GM18526 (cell line): ENCODE data around the gene RNF11.

Experiments
- POLR2A ChIP-seq: IDR thresholded peaks from 3 replicates; pipeline ENCODE4 v1.6.1; 2011; ENCODE audit not compliant: insufficient read length; ENCODE audit errors: extremely low read depth

Gene RNF11

GRCh38 chr1:51219022-51219421 lies 17.1 kb upstream of the RNF11 start:
- TF ChIP-seq POLR2A, result no peak

GRCh38 chr1:51222136-51222787 lies 13.8 kb upstream of the RNF11 start:
- no peak for TF ChIP-seq POLR2A

DNA sequence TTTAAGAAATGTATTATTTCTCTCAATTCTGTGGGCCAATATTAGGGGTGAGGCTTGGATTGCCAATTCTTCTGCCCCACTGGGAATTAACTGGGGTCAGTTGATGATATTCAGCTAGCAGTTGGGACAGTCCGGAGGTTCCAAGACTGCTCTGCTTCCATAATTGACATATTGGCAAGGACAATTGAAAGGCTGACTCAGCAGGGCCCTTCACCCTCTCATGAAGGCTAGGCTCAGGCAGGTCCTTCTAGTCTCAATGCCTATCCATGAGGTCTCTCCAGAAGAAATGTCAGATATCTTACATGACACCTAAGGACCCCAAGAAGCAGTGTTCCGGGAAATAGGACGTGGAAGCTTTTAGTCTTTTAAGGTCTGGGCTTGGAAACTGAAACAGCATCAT lies 13.3 kb upstream of the RNF11 start:
- no peak for TF ChIP-seq POLR2A

DNA sequence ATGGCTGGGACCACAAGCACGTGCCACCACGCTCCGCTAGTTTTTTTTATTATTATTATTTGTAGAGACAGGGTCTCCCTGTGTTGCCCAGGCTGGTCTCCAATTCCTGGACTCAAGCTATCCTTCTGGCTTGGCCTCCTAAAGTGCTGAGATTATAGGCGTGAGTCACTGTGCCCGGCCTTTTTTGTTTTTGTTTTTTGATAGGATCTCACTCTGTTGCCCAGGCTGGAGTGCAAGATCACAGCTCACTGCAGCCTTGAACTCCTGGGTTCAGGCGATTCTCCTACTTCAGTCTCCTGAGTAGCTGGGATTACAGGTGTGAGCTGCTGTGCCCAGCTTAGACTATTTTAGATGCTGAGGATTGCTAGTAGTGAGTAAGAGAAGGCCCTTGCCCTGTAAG lies 11.8 kb upstream of the RNF11 start:
- no peak for TF ChIP-seq POLR2A

DNA sequence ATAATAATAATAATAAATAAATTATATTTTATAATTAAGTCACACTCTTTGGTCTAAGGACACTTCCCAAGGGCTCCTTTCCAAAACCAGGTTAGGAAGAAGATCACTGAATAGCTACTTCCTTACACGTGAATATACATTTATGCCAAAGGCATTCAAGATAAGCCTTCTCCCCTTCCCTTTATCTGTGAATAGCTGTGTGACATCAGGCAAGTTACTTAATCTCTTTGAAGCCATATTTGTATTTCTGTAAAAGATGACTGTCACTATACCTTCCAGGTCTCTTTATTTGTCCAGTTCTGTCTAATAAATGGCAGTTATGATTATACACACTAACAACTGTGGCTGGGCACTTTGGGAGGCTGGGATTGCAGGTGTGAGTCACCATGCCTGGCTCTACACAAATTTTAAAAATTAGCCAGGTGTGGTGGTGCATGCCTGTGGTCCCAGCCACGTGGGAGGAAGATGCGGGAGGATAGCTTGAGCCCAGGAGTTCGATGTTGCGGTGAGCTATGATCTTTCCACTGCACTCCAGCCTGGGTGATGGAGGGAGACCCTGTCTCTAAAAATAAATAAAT lies 5.5 kb upstream of the RNF11 start:
- no peak for TF ChIP-seq POLR2A

- TF ChIP-seq POLR2A, result no peak
These were observed 5.0 kb upstream of the RNF11 start for GRCh38 chr1:51231120-51231519.

DNA sequence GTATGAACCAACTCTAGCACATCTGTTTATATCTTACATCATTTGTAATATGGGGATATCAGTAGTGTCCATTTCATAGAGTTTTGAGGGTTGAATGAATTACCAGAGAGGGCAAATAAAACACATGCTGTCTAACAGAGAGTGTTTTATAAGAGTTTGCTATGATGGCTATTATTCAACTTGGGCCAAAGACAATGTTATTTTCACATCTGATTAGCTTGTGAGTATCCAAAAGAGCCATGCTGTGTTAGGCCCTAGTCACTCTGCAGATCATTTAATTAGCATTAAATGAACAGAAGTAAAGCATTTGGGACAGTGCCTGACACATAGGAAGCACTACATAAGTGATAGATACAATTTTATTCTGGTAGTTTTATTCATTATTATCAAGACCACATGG lies 4.2 kb upstream of the RNF11 start:
- no peak for TF ChIP-seq POLR2A

DNA sequence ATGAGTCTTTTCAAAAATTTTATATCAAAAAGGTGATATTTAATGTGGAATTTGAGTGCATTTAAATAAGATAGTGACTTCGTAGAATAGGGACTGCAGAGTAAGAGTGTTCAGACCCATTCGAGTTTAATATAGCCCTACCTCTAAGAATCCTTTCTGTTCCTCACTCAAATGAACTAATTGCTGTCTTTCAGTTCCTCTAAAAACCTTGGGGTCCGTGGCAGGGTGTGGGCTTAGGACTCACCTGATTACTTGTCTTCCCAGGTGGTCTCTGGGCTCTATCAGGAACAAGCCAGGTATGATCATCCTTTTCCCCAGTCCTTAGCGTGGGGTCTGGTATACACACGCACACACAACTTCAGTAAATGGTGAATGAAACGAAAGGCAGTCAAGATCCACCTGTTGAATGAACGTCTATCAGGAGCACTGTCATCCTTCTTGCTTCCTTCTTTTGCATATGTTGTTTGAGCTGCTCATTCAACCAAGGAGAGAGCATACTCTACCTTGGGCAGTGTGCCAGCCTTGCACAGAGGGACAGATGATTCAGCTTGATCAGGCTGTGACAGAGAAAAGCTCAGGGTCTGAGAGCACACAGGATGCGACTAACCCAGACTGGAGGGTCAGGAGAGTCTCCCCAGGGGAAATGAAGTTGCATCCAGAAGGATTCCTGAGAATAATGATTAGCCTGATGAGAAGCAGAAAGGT lies 1.2 kb upstream of the RNF11 start:
- TF ChIP-seq POLR2A, result no peak

GRCh38 chr1:51236531-51237350 lies 668 bp downstream of the RNF11 start:
- TF ChIP-seq POLR2A, result no peak

DNA sequence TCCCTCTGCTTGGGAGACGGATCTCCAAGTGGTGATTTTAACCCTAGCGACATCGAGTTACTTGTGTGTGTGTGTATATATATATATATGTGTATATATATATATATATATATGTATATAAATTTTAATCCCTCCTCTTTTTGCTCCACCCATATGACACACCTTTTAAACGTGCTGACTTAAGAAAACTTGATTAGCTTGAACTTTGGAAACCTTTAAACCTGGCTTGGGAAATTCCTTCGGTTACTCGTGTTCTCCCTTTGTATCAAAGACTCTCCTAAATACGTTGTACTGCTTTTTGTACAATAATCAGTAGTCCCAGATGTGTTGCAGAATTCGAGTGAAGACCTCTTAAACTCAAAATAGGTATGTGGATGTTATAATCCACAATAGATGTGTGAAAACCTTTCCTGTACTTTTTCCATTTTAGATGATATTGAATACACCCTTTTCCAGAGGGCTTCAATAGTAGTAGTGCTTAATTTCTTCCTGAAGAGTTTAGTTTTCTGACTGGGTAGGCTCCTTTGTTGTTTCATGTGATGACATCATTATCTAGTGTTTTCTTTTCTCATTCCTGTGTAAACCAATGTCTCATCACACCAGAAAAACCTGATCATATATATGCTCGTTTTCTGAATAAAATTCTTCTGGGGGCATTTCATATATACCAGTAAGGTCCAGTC lies 1.4 kb downstream of the RNF11 start:
- TF ChIP-seq POLR2A, result no peak

DNA sequence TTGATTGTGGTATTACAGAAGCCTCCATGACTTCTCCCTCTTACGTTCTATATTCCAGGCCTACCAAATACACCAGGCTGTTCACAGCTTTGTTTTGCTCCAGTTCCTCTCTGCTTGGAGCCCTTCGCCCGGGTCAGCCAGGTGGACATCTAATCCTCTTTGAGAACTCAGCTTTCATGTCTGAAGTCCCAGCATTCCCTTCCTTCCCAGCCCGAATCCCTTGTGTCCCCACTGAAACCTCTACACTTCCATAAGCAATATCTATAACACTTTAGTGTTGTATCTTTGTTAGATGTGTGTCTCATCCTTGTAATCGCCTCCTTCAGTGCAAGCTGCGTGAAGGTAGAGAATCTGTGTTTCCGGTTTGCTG lies 1.9 kb downstream of the RNF11 start:
- TF ChIP-seq POLR2A, result no peak

GRCh38 chr1:51240084-51240483 lies 4.0 kb downstream of the RNF11 start:
- TF ChIP-seq POLR2A, result no peak

DNA sequence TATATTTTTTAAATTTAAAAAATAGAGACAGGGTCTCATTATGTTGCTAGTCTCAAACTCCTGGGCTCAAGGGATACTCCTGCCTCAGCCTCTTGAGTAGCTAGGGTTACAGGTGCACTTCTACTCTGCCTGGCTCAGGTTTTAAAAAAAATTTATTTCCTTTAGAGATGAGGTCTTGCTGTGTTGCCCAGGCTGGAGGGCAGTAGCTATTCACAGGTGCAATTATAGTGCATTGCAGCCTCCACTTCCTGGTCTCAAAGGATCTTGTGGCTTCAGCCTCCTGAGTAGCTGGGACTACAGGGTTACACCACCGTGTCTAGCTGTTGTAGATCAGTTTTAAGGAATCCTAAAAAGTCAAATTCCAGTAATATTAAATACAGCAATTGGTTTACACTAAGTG lies 5.0 kb downstream of the RNF11 start:
- no peak for TF ChIP-seq POLR2A

- TF ChIP-seq POLR2A, result no peak
These were observed 6.5 kb downstream of the RNF11 start for GRCh38 chr1:51242546-51242945.

DNA sequence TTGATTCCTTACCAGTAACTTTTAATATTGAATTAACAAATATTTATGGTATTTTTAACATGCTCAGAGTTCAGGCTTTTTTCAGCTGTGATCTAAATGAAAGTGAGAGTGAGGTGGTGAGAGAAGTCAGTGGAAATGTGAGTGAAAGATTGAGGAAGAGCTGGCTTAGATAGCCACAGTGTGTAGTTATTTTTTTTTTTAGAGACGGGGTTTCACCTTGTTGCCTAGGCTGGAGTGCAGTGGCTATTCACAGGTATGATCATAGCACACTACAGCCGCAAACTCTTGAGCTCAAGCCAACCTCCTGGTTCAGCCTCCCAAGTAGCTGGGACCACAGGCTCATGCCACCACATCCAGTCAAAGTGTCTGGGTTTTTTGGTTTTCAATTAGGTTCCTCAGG lies 10.9 kb downstream of the RNF11 start:
- no peak for TF ChIP-seq POLR2A
